HEK293 (cell line): ENCODE data around the gene SLC15A2.

Experiments used
- ATF2 ChIP-seq: fragments of 450-650 bp; formaldehyde crosslinking; IDR thresholded peaks from 2 replicates; pipeline ENCODE4 v1.5.1; 2016; ENCODE audit warnings: missing biosample characterization, missing genetic modification characterization, low read depth
- ZBTB7A ChIP-seq: fragments of 450-650 bp; formaldehyde crosslinking; IDR thresholded peaks from 2 replicates; pipeline ENCODE4 v1.5.1; 2016; ENCODE audit warnings: low read depth, missing biosample characterization, missing genetic modification characterization
- ZFP3 ChIP-seq: fragments of 450-650 bp; formaldehyde crosslinking; IDR thresholded peaks from 2 replicates; pipeline ENCODE4 v1.5.1; 2016; ENCODE audit warnings: low read depth, missing biosample characterization, missing genetic modification characterization
- ZNF558 ChIP-seq: fragments of 450-650 bp; formaldehyde crosslinking; IDR thresholded peaks from 2 replicates; pipeline ENCODE4 v1.5.1; 2016; ENCODE audit warnings: missing biosample characterization, missing genetic modification characterization
- ZNF701 ChIP-seq: fragments of 450-650 bp; formaldehyde crosslinking; IDR thresholded peaks from 2 replicates; pipeline ENCODE4 v1.5.1; 2016; ENCODE audit warnings: missing biosample characterization, missing genetic modification characterization
- TF ChIP-seq, protein P1 (sequence below): fragments of 450-650 bp; formaldehyde crosslinking; conservative IDR thresholded peaks from 2 replicates; pipeline ENCODE4 v1.5.1; 2016; ENCODE audit warnings: low read depth, missing biosample characterization, missing genetic modification characterization
- TF ChIP-seq, protein P2 (sequence below): fragments of 450-650 bp; formaldehyde crosslinking; IDR thresholded peaks from 2 replicates; pipeline ENCODE4 v1.5.1; 2016; ENCODE audit warnings: missing biosample characterization, missing genetic modification characterization
- TF ChIP-seq, protein P3 (sequence below): IDR thresholded peaks from 2 replicates; pipeline ENCODE4 v1.6.1; 2011; ENCODE audit warnings: mild to moderate bottlenecking, low read depth, low read length, borderline replicate concordance

DNA sequence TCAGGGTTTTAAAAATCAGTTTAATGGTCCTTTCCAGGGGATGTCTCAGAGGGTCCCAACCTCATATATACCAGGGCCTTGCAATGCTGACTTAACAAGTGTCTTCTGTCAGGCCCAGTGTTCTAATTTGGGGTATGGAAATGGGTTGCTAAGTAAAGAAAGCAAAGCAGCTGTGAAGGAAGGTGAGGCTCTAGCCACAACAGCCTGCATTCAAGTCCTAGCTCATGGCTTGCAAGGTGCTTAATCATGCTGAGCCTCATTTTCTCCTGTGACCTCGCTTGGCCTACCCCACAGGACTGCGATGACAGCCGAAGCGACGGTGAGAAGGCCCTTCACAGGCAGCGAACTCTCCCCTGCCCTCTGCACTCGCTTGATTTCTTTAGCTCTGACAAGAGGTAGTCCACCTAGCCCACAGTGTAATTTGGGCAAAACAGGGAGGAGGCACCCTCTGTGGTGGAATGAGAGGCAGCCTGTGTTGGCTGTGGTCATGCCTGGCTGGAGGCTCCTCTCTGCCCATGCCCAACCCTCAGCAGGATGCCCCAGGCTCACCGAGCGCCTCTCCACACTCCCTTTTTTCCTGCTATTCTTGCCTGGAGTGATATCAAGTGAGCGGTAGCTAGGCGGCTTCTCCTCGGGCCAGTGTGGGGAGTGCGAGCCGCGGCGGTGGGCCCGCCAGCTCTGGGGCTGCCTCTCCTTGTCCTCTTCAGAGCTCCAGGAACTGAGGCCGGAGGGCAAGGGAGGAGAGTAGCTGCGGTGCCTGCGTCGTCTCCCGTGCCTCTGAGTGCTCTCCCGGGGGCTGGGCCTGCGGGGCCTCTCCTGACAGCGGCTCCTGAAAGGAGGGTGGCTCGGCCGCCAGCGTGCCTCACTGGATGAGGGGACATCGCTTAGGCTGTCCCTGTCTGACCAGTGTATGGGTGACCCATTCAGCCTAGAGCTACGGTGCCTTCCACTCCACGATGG lies 98.7 kb downstream of the SLC15A2 start:
- TF ChIP-seq, protein P1, sequence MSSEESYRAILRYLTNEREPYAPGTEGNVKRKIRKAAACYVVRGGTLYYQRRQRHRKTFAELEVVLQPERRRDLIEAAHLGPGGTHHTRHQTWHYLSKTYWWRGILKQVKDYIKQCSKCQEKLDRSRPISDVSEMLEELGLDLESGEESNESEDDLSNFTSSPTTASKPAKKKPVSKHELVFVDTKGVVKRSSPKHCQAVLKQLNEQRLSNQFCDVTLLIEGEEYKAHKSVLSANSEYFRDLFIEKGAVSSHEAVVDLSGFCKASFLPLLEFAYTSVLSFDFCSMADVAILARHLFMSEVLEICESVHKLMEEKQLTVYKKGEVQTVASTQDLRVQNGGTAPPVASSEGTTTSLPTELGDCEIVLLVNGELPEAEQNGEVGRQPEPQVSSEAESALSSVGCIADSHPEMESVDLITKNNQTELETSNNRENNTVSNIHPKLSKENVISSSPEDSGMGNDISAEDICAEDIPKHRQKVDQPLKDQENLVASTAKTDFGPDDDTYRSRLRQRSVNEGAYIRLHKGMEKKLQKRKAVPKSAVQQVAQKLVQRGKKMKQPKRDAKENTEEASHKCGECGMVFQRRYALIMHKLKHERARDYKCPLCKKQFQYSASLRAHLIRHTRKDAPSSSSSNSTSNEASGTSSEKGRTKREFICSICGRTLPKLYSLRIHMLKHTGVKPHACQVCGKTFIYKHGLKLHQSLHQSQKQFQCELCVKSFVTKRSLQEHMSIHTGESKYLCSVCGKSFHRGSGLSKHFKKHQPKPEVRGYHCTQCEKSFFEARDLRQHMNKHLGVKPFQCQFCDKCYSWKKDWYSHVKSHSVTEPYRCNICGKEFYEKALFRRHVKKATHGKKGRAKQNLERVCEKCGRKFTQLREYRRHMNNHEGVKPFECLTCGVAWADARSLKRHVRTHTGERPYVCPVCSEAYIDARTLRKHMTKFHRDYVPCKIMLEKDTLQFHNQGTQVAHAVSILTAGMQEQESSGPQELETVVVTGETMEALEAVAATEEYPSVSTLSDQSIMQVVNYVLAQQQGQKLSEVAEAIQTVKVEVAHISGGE (tag by site-specific recombination), result no peak
- TF ChIP-seq, protein P2, sequence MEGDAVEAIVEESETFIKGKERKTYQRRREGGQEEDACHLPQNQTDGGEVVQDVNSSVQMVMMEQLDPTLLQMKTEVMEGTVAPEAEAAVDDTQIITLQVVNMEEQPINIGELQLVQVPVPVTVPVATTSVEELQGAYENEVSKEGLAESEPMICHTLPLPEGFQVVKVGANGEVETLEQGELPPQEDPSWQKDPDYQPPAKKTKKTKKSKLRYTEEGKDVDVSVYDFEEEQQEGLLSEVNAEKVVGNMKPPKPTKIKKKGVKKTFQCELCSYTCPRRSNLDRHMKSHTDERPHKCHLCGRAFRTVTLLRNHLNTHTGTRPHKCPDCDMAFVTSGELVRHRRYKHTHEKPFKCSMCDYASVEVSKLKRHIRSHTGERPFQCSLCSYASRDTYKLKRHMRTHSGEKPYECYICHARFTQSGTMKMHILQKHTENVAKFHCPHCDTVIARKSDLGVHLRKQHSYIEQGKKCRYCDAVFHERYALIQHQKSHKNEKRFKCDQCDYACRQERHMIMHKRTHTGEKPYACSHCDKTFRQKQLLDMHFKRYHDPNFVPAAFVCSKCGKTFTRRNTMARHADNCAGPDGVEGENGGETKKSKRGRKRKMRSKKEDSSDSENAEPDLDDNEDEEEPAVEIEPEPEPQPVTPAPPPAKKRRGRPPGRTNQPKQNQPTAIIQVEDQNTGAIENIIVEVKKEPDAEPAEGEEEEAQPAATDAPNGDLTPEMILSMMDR (tag by site-specific recombination), result no peak
- TF ChIP-seq ZNF558 (tag by site-specific recombination), result no peak
- no peak for TF ChIP-seq ZBTB7A (tag by site-specific recombination)
- no peak for TF ChIP-seq ZFP3 (tag by site-specific recombination)
- no peak for TF ChIP-seq ZNF701 (tag by site-specific recombination)
- TF ChIP-seq, protein P3, sequence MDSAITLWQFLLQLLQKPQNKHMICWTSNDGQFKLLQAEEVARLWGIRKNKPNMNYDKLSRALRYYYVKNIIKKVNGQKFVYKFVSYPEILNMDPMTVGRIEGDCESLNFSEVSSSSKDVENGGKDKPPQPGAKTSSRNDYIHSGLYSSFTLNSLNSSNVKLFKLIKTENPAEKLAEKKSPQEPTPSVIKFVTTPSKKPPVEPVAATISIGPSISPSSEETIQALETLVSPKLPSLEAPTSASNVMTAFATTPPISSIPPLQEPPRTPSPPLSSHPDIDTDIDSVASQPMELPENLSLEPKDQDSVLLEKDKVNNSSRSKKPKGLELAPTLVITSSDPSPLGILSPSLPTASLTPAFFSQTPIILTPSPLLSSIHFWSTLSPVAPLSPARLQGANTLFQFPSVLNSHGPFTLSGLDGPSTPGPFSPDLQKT, result no peak
- no peak for TF ChIP-seq ATF2 (tag by site-specific recombination)
